Daoy (cell line): ENCODE results near the gene GCNT3. TPM values are rescaled to one million over a fixed set of nuclear protein-coding genes. Genes with fewer than 3 reads are reported as not detected.
"Not testable (repeated sequence)": the region's sequence is repeated elsewhere in the genome, so short reads cannot be mapped to it uniquely, and the experiment has no call there.

ENCODE experiments used
- DNase-seq: peaks from one replicate; pipeline ENCODE4 v3.0.0-alpha.2; 2015; ENCODE audit warnings: low read depth
- total RNA-seq: library from RNA; depleted of rRNA; stranded (reverse); fragments of >200 nt; shearing (Covaris generic); gene quantifications from 2 replicates; pipeline ENCODE4 v1.2.3, GENCODE V29; 2014; rRNA removed

Gene GCNT3
- total RNA-seq, 1 experiment from 2014 or later, result not detected

GRCh38 chr15:59616379-59616778, 4.8 kb downstream of the GCNT3 start:
- no peak for DNase-seq

GRCh38 chr15:59618406-59618805, 6.8 kb downstream of the GCNT3 start:
- no peak for DNase-seq

- DNase-seq, result peak; percentile 77
These were observed 10.7 kb downstream of the GCNT3 start for GRCh38 chr15:59622289-59622688.

- DNase-seq, result peak; percentile 6
These were observed 21.1 kb downstream of the GCNT3 start for GRCh38 chr15:59632714-59633113.

GRCh38 chr15:59636184-59636583, 24.6 kb downstream of the GCNT3 start:
- no peak for DNase-seq

DNA sequence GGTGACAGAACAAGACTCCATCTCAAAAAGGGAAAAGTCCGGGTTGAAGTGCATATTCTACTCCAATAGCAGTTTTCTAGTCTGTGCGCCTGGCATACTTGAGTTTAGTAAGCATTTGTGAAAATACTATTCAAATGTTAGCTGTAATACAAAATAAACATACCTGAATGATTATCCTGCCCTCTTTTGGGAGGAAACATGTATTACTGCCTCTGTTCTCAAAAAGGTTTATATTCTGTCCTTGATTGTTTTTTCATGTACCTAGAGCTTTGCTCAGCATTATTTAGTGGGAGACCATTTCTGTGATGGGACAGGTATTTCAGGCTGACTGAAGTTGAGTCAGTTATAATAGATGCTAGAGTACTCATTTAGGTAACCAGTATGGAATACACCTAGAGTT, 25.9 kb downstream of the GCNT3 start:
- not testable (repeated sequence) for DNase-seq

DNA sequence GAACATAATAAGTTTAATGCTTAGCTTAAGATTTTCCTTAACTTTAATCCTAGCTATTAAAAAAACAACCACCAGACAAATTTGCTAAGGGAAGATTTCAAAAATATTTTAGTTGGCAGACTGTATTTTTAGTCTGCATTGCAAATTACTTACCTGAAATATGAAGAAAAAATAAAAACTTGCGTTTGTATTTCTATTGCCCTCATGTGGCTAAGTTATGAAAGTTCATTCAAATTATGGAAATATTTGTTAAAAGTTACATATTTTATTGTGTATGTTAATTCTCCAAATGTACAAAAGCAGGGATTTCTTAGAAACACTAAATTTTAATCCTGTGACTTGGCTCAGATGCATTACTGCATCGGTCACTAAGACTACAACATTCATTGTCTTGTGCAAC, 30.8 kb downstream of the GCNT3 start:
- DNase-seq, result no peak

GRCh38 chr15:59644756-59645155, 33.2 kb downstream of the GCNT3 start:
- DNase-seq, result no peak

GRCh38 chr15:59645812-59646211, 34.2 kb downstream of the GCNT3 start:
- DNase-seq, result not testable (repeated sequence)

DNA sequence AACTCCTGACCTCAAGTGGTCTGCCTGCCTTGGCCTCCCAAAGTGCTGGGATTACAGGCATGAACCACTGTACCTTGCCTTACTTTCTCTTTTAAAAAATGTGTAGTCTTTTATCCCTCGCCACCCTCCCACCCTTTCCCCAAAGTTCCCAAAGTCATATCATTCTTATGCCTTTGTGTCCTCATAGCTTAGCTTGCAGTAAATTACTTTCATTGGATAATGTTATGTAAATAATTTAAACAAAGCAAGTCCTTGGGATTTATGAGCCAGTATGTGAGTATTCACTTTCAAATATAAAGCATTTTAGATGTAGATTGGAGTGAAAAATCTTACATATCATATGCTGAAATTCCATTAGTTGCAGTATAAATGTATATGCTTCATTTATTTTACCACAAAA, 34.7 kb downstream of the GCNT3 start:
- no peak for DNase-seq

- DNase-seq, result no peak
These were observed 35.5 kb downstream of the GCNT3 start for GRCh38 chr15:59647085-59647484.

- DNase-seq, result no peak
These were observed 38.0 kb downstream of the GCNT3 start for GRCh38 chr15:59649603-59650002.

DNA sequence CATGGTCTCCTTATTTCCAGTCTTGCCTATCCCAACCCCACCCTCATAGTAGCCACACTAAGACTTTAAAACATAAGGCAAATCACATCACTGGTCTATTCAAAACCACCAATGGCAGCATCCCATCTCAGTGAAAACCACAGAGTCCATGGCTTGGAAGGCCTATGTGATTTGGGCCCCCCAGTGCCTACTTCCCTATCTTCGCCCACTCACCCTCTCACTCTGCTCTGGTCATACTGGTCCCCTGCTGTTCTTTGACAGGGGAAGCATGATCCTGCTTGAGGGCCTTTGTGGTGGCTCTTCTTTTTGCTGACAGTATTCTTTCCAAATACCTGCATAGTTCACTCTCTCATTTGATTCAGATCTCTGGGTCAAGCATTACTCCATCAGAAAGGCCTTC, 42.5 kb downstream of the GCNT3 start:
- no peak for DNase-seq

DNA sequence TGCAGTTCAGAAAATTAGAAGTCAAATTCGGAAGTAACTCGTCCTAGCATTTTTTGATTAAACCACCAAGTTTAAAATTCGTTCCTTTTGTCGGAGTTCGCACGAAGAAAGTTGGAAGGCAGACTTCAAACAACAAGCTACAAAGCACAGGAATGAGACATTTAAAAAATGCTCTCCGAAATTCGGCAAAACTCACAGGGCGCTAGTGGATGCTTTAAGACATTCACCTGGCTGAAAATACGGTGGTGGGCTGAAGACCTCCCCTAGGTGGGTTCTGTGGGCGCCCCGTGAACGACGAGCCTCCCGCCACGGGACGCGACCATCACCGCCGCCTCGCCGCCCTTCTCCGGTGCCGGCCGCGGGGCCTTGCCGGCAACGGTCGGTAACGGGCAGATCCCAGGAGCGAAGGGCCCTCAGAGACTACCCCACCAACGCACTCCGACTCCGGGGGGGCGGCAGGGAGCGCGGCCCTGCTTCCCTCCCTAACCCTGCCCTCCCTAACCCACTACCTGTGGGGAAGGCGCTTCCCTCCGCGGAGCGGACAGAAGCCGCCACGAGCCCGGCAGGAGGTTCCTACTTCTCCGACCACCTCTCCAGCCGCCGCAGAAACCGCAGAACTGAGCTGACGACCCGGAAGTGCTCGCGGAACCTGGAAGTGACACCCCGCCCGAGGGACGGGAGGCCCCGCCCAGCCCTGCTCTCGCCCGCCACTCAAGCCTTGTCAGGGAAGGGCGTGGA, 45.5 kb downstream of the GCNT3 start, which contains the start of gene GTF2A2:
Gene GTF2A2, minus strand, starts transcription at position 619 of the 738 bp plus-strand sequence. CDS start 5,238 bp downstream, outside the sequence.
- peak; percentile 97 for DNase-seq

GRCh38 chr15:59657635-59658125, 46.1 kb downstream of the GCNT3 start:
- DNase-seq, result no peak

GRCh38 chr15:59659366-59659765, 47.8 kb downstream of the GCNT3 start:
- no peak for DNase-seq

- DNase-seq, result no peak
These were observed 50.7 kb downstream of the GCNT3 start for GRCh38 chr15:59662260-59662659.

DNA sequence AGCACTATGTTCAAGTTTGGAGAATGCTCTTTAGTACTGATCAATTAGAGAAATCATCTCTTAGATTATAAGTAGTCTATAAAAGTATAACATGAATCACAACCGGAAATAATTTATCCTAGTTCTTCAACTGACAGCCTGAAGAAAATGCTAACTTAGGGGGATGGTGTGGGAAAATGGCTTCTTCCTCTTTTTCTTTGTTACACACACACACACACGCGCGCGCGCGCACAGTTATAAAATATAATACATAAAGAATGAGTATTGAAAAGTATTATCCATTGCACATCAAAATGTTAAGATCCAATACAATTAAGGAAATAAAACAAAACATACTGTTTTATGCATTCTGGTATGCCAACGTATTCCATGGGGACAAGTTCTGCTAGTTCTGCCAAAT, 57.0 kb downstream of the GCNT3 start:
- no peak for DNase-seq

Other genes starting within 250 kb of the GCNT3 start
- 92.3 and 97.3 TPM in 2 replicates for gene MYO1E, start 238.9 kb upstream of the GCNT3 start, total RNA-seq
- 1.4 and 1.6 TPM in 2 replicates for gene FAM81A, start 173.6 kb upstream of the GCNT3 start, total RNA-seq
- gene GTF2A2, start 45.7 kb downstream of the GCNT3 start, total RNA-seq, result 76.7 and 132 TPM in 2 replicates
- 159 and 187 TPM in 2 replicates for gene BNIP2, start 77.5 kb downstream of the GCNT3 start, total RNA-seq